Activated naive CD8-positive, alpha-beta T cell (primary cell): Measurements from ENCODE around the gene TMSB15C.
"Not testable (repeated sequence)": the region's sequence is repeated elsewhere in the genome, so short reads cannot be mapped to it uniquely, and the experiment has no call there.

Experiments
- H3K27ac Mint-ChIP-seq: one replicate; pipeline ENCODE4 v1.8.0; 2021; ENCODE audit warnings: mixed read lengths
- H3K27me3 Mint-ChIP-seq: one replicate; pipeline ENCODE4 v1.8.0; 2021; ENCODE audit warnings: mixed read lengths
- H3K36me3 Mint-ChIP-seq: one replicate; pipeline ENCODE4 v1.8.0; 2021; ENCODE audit warnings: mixed read lengths
- H3K4me1 Mint-ChIP-seq: one replicate; pipeline ENCODE4 v1.8.0; 2021; ENCODE audit warnings: low read depth, mixed read lengths
- H3K4me3 Mint-ChIP-seq: one replicate; pipeline ENCODE4 v1.8.0; 2021; ENCODE audit warnings: mild to moderate bottlenecking, mixed read lengths
- H3K9me3 Mint-ChIP-seq: one replicate; pipeline ENCODE4 v1.8.0; 2021; ENCODE audit warnings: low read depth, mixed read lengths

Gene TMSB15C

DNA sequence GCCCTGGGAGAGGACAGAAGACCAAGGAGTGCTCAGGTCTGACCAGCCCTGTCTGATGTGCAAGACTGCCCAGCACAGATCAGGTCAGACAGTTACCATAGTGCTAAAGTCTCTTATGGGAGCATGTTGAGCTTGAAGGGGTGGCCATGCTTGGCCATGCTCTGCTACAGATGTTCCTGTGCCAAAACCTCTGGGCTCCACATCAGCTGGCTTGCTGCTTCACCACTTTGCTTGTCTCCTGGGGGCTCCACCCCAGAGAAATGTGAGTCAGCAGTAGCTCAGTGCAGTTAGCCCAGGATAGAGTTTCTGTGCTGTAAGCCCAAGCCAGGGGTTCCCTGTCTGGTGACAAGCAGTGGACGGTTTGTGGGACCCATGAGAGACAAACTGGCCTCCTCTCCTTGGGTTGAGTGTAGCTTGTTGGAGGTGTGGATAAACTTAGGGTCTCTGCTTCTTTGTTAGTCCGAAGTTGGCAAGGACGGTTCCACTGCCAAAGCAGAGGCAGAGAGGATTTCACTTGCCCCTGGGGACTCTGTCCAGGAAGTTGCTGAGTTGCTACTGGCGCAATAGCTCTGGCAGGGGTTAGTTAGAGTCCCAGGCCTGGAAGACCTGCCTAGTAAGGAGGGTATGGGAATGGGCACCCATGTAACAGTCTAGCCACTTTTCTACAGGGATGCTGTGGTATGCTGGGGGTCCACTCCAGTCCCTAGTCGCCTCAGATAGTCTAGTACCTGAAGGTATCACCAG is 8.7 kb upstream of the TMSB15C start:
- Mint-ChIP-seq H3K36me3 (no peaks in the 10 kb centered on the region), H3K27me3 (peaks cover 2% of the 10 kb centered on the region), H3K27ac (no peak overlapping the region), H3K9me3 (no peaks in the 10 kb centered on the region), H3K4me3 (no peak overlapping the region), H3K4me1 (no peaks in the 10 kb centered on the region)

DNA sequence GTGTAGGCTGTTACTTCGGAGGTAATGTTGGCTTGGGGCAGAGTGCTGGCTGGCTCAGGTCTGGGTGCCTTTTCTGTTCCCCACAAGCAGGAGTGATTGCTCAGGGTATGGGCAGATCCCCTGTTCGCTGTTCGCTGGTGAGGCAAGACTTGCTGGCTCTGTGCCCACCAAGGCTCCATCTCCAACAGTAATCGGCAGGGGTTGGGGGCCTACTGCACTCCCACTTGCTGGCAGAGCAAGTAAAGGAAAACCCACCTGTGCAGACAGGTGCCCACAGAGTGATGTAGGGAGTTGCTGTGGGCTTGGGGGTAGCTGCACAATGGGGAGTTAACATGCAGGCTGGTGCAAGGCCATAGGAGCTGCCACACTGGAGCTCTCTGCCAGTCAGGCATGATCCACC is 8.0 kb upstream of the TMSB15C start:
- Mint-ChIP-seq H3K36me3 (no peaks in the 10 kb centered on the region), H3K27me3 (peaks cover 2% of the 10 kb centered on the region), H3K4me3 (no peak overlapping the region), H3K9me3 (no peaks in the 10 kb centered on the region), H3K27ac (no peak overlapping the region), H3K4me1 (no peaks in the 10 kb centered on the region)

DNA sequence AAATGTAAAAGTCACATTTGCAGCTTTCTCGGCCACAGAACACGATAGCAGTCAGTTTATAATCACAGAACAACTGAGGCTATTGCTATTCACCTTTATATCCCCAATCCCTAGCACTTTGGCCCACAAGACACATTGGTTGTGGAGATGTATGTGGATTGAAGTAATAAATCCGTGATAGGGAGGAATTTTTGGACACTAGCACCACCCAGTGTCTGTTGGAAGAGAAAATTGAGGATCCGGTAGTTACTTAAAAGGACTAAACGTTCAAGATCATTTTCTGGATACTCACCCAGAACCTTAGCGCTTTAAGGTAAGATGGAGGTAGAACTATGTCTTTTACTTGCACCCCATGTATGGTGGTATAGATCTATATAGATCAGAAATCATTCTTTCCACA is 1.8 kb upstream of the TMSB15C start:
- not testable (repeated sequence) for H3K4me1 Mint-ChIP-seq, H3K27ac Mint-ChIP-seq, H3K4me3 Mint-ChIP-seq, H3K9me3 Mint-ChIP-seq, H3K27me3 Mint-ChIP-seq, H3K36me3 Mint-ChIP-seq

DNA sequence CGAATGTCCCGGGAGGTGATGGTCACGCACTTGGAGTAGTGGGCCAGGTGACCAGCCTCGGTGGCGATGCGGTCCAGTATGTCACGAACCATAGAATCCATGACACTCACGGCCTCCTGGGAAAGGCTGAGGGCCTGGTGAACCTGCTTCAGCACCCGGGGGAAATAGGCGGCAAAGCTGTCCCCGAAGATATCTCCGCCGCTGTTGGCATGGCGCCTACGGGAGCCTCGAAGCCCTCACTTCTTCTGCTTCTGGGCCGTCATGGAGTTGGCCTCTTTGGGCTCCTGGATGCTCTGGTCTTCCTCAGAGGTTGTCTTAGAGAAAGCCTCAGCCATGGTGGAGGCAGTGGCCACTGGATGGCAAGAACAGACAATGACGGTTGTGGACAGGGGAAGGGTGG is 13.4 kb downstream of the TMSB15C start:
- H3K27me3 Mint-ChIP-seq, H3K4me1 Mint-ChIP-seq, H3K36me3 Mint-ChIP-seq, H3K9me3 Mint-ChIP-seq, H3K4me3 Mint-ChIP-seq, H3K27ac Mint-ChIP-seq: not testable (repeated sequence)

DNA sequence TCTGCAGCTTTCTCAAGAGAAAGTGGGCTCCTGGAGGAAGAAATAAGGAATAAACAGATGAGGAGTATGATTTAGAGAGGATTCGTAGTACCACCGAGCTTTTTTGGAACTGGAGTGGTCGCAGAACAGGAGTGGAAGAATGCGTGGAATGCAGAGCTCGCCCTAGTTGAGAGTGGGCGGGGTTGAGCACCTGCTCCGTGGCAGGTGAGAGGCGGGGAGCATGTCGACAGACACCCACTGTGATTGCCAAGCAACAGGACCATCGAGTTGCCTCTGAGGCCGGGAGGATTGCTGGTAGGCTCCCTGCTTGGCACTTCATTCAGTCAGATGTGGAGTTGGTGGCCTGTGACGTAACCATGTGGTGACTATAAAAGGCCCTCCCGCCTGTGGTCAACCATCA is 21.1 kb downstream of the TMSB15C start:
- H3K27me3 Mint-ChIP-seq, H3K9me3 Mint-ChIP-seq, H3K36me3 Mint-ChIP-seq, H3K27ac Mint-ChIP-seq, H3K4me3 Mint-ChIP-seq, H3K4me1 Mint-ChIP-seq: not testable (repeated sequence)

DNA sequence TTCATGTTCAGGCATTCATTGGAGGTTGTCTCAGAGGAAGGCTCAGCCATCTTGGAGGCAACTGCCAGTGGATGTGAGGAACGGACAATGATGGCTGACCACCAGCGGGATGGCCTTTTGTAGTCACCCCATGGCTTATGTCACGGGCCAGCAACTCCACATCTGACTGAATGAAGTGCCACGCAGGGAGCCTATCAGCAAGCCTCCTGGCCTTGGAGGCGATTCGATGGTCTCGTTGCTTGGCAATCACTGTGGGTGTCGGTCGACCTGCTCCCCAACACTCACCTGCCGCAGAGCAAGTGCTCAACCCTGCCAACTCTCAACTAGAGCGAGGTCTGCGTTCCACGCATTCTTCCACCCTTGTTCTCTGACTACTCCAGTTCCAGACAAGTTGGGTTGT is 28.9 kb downstream of the TMSB15C start:
- no peaks in the 10 kb centered on the region for H3K36me3 Mint-ChIP-seq
- no peaks in the 10 kb centered on the region for H3K27me3 Mint-ChIP-seq
- H3K9me3 Mint-ChIP-seq = no peaks in the 10 kb centered on the region
- H3K4me1 Mint-ChIP-seq = no peaks in the 10 kb centered on the region
- no peak overlapping the region for H3K4me3 Mint-ChIP-seq
- no peak overlapping the region for H3K27ac Mint-ChIP-seq

DNA sequence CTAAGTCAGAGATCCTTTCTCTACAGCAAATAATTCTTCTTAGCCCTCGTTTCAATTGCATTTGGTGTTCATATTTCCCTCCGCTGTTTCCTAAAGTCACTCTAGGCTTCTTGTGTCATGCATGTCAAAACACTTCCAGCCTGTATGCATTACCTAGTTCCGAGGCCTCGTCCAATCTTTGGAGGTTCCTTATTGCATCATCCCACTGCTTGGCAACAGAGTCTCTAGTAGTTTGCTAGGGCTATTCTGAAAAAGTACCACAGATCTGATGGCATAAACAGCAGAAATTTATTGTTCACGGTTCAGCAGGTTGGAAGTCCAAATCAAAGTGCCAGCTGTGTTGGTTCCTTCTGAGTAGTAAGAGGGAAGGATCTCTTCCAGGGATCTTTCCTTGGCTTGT is 30.4 kb downstream of the TMSB15C start:
- Mint-ChIP-seq H3K36me3 (no peaks in the 10 kb centered on the region), H3K27me3 (no peaks in the 10 kb centered on the region), H3K4me3 (no peak overlapping the region), H3K4me1 (no peaks in the 10 kb centered on the region), H3K9me3 (no peaks in the 10 kb centered on the region), H3K27ac (no peak overlapping the region)

DNA sequence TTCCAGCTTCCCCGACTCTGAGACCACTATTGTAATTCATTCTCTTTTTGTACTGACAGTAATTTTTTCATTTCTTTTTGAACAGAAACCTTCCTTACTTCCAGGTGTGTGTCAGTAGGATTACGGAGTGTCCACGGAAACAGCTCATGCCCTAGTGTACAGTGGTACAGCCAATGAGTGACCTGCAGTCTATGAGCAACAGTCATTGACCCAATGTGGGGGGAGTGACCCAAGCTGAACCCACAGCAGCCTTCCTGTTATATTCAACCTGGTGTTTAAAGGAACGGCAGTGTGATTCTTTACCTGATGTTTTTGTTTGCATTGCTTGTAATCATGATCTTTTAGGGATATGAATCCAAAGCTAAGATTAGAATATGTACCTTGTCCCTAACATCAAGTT is 35.0 kb downstream of the TMSB15C start:
- no peaks in the 10 kb centered on the region for H3K4me1 Mint-ChIP-seq
- H3K27ac Mint-ChIP-seq = no peak overlapping the region
- no peaks in the 10 kb centered on the region for H3K9me3 Mint-ChIP-seq
- no peak overlapping the region for H3K4me3 Mint-ChIP-seq
- peaks cover 4% of the 10 kb centered on the region for H3K27me3 Mint-ChIP-seq
- no peaks in the 10 kb centered on the region for H3K36me3 Mint-ChIP-seq

DNA sequence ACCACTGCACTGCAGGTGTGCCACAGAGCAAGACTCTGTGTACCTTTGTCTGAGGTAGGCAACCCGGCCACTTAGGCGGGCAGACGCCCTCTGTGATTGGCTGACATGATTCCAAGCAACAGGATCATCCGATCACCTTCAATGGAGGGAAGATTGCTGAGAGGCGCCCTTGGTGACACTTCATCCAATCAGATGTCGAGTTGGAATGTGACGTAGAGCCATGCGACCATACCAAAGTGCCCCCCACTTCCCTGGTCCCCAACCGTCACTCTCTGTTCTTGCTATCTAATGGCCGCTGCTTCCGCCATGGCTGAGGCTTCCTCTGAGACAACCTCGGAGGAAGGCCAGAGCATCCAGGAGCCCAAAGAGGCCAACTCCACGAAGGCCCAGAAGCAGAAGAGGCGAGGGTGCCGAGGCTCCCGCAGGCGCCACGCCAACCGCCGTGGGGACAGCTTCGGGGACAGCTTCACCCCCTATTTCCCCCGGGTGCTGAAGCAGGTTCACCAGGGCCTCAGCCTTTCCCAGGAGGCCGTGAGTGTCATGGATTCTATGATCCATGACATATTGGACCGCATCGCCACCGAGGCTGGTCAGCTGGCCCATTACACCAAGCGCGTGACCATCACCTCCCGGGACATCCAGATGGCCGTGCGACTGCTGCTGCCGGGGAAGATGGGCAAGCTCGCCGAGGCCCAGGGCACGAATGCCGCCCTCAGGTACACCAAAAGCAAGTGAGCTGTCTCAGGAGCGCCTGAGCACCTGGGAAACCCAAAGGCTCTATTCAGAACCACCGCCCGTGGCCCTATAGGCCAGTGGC is 36.1 kb downstream of the TMSB15C start, which contains the start of gene H2BW2:
TSS of gene H2BW2 (plus strand) at position 268 of the 817 bp plus-strand sequence. CDS start at position 307, 39 bp downstream.
- Mint-ChIP-seq H3K27me3 (peaks cover 6% of the 10 kb centered on the region), H3K27ac (no peak within 1 kb of the TSS), H3K4me1 (no peaks in the 10 kb centered on the region), H3K36me3 (no peaks in the 10 kb centered on the region), H3K9me3 (no peaks in the 10 kb centered on the region), H3K4me3 (no peak within 1 kb of the TSS)
